Large intestine (tissue), 3 donors: ENCODE data around the gene LMOD1. TPM values are rescaled to one million over a fixed set of nuclear protein-coding genes. Genes with fewer than 3 reads are reported as not detected.

Experiments
- DNase-seq, 2 donors: peaks; one replicate each; pipeline versions ENCODE4 v3.0.0 to v3.0.0-alpha.2; 2013
- H3K27ac ChIP-seq: one replicate; pipeline ENCODE4 v1.5.1; 2013; ENCODE audit warnings: low read length
- H3K27me3 ChIP-seq: 2 replicates; pipeline ENCODE4 v1.6.1; 2013; ENCODE audit warnings: low read length; ENCODE audit not compliant: control insufficient read depth, insufficient read depth
- H3K36me3 ChIP-seq: 2 replicates; pipeline ENCODE4 v1.6.1; 2013; ENCODE audit warnings: low read length; ENCODE audit not compliant: control insufficient read depth, insufficient read depth
- H3K4me1 ChIP-seq: one replicate; pipeline ENCODE4 v1.6.1; 2013; ENCODE audit warnings: low read length; ENCODE audit not compliant: control insufficient read depth, insufficient read depth
- H3K4me3 ChIP-seq: one replicate; pipeline ENCODE4 v1.5.1; 2013; ENCODE audit warnings: low read length
- H3K9me3 ChIP-seq: one replicate; pipeline ENCODE4 v1.6.1; 2013; ENCODE audit warnings: mild to moderate bottlenecking, low read depth, low read length, moderate library complexity; ENCODE audit not compliant: control insufficient read depth
- WGBS: methylation state at CpG from one replicate; pipeline ENCODE4 v1.1.5; 2013; ENCODE audit warnings: low lambda C conversion rate; ENCODE audit not compliant: insufficient coverage; 5-methylcytosine and 5-hydroxymethylcytosine counted together
- polyA plus RNA-seq: library from polyadenylated mRNA; unstranded; fragments of 120-200 nt; gene quantifications from one replicate; pipeline ENCODE4 v1.2.1, GENCODE V29; 2013

Gene LMOD1
- polyA plus RNA-seq, 1 donor, result 17.3 TPM

- Histone ChIP-seq H3K4me3 (no peak overlapping the region), H3K27me3 (no peaks in the 10 kb centered on the region), H3K4me1 (no peaks in the 10 kb centered on the region), H3K27ac (no peak overlapping the region), H3K36me3 (no peaks in the 10 kb centered on the region), H3K9me3 (no peaks in the 10 kb centered on the region)
- no CpG with 5 or more reads among the region's 5 CpGs for WGBS
- DNase-seq, result no peak
Observed at GRCh38 chr1:201937624-201938213, 8.6 kb downstream of the LMOD1 start.

- Histone ChIP-seq H3K4me1 (no peaks in the 10 kb centered on the region), H3K4me3 (no peak overlapping the region), H3K27ac (no peak overlapping the region), H3K36me3 (no peaks in the 10 kb centered on the region), H3K27me3 (peaks cover 5% of the 10 kb centered on the region), H3K9me3 (no peaks in the 10 kb centered on the region)
- WGBS, result 17% methylated on average over 1 of the region's 5 CpGs
- DNase-seq, result no peak
Observed at GRCh38 chr1:201933840-201934430, 12.4 kb downstream of the LMOD1 start.

- Histone ChIP-seq H3K4me3 (no peak overlapping the region), H3K9me3 (no peaks in the 10 kb centered on the region), H3K36me3 (no peaks in the 10 kb centered on the region), H3K27me3 (peaks cover 5% of the 10 kb centered on the region), H3K27ac (no peak overlapping the region), H3K4me1 (no peaks in the 10 kb centered on the region)
- 64% methylated on average over 3 of the region's 5 CpGs for WGBS
- DNase-seq, result no peak
Observed at GRCh38 chr1:201930803-201931202, 15.5 kb downstream of the LMOD1 start.

- H3K27ac ChIP-seq, result no peak overlapping the region
- WGBS, result no CpG with 5 or more reads among the region's 4 CpGs
Observed at GRCh38 chr1:201930137-201930536, 16.2 kb downstream of the LMOD1 start.

GRCh38 chr1:201928266-201928665 lies 18.1 kb downstream of the LMOD1 start:
- Histone ChIP-seq H3K4me1 (no peaks in the 10 kb centered on the region), H3K4me3 (no peak overlapping the region), H3K27ac (no peak overlapping the region), H3K27me3 (peaks cover 5% of the 10 kb centered on the region), H3K36me3 (no peaks in the 10 kb centered on the region), H3K9me3 (no peaks in the 10 kb centered on the region)
- WGBS, result 100% methylated on average over 1 of the region's 3 CpGs
- no peak for DNase-seq

More at GRCh38 chr1:201930137-201930536, 16.2 kb downstream of the LMOD1 start:
- Histone ChIP-seq H3K27me3 (peaks cover 5% of the 10 kb centered on the region), H3K9me3 (no peaks in the 10 kb centered on the region), H3K4me1 (no peaks in the 10 kb centered on the region), H3K4me3 (no peak overlapping the region), H3K36me3 (no peaks in the 10 kb centered on the region)
- DNase-seq, result no peak

- DNase-seq, result no peak
- Histone ChIP-seq H3K27ac (no peak overlapping the region), H3K4me1 (no peaks in the 10 kb centered on the region), H3K4me3 (no peak overlapping the region), H3K36me3 (no peaks in the 10 kb centered on the region), H3K9me3 (no peaks in the 10 kb centered on the region), H3K27me3 (peaks cover 2% of the 10 kb centered on the region)
- WGBS, result no CpG with 5 or more reads among the region's 5 CpGs
Observed at GRCh38 chr1:201925981-201926645, 20.2 kb downstream of the LMOD1 start.

- Histone ChIP-seq H3K4me3 (no peak overlapping the region), H3K27ac (no peak overlapping the region), H3K9me3 (no peaks in the 10 kb centered on the region), H3K36me3 (no peaks in the 10 kb centered on the region), H3K4me1 (no peaks in the 10 kb centered on the region), H3K27me3 (no peaks in the 10 kb centered on the region)
- WGBS, result no CpG with 5 or more reads among the region's 2 CpGs
- no peak for DNase-seq
Observed at GRCh38 chr1:201925301-201925567, 21.1 kb downstream of the LMOD1 start.

- H3K27ac ChIP-seq, result no peak overlapping the region
- H3K4me1 ChIP-seq, result peaks cover 7% of the 10 kb centered on the region
- H3K36me3 ChIP-seq, result no peaks in the 10 kb centered on the region
- H3K4me3 ChIP-seq, result no peak overlapping the region
- 100% methylated on average over 1 of the region's 3 CpGs for WGBS
- DNase-seq, result no peak
- H3K9me3 ChIP-seq, result no peaks in the 10 kb centered on the region
- no peaks in the 10 kb centered on the region for H3K27me3 ChIP-seq
Observed at GRCh38 chr1:201921952-201922558, 24.3 kb downstream of the LMOD1 start.

- H3K4me3 ChIP-seq, result no peak overlapping the region
- WGBS, result 100% methylated on average over 1 of the region's 5 CpGs
- peaks cover 11% of the 10 kb centered on the region for H3K4me1 ChIP-seq
- H3K27me3 ChIP-seq, result no peaks in the 10 kb centered on the region
- no peaks in the 10 kb centered on the region for H3K9me3 ChIP-seq
- DNase-seq, result no peak
- peak overlapping the region; percentile 33 for H3K27ac ChIP-seq
- H3K36me3 ChIP-seq, result no peaks in the 10 kb centered on the region
Observed at GRCh38 chr1:201918343-201918742, 28.0 kb downstream of the LMOD1 start.

- peak overlapping the region; percentile 33 for H3K27ac ChIP-seq
- no peaks in the 10 kb centered on the region for H3K27me3 ChIP-seq
- no CpG with 5 or more reads among the region's 7 CpGs for WGBS
- DNase-seq, result no peak
- no peaks in the 10 kb centered on the region for H3K36me3 ChIP-seq
- peaks cover 11% of the 10 kb centered on the region for H3K4me1 ChIP-seq
- no peak overlapping the region for H3K4me3 ChIP-seq
- H3K9me3 ChIP-seq, result no peaks in the 10 kb centered on the region
Observed at GRCh38 chr1:201917362-201918033, 28.9 kb downstream of the LMOD1 start.
